ENCODE measurements around the gene EXOC2. TPM values are rescaled to one million over a fixed set of nuclear protein-coding genes. Genes with fewer than 3 reads are reported as not detected.

Gene EXOC2
- total and polyA plus RNA-seq, 7 donors = 5.4 to 23.2 (median 15.3) TPM

GRCh38 chr6:474453-475185 is 218.3 kb downstream of the EXOC2 start:
- Histone ChIP-seq H3K27ac (no peak overlapping the region), H3K27me3 (peaks cover 0 to 4% (median 0%) of the 10 kb centered on the region in 3 donors), H3K4me1 (no peaks in the 10 kb centered on the region), H3K4me3 (no peak overlapping the region), H3K36me3 (no peaks in the 10 kb centered on the region), H3K9me3 (no peaks in the 10 kb centered on the region)
- 40 to 55% methylated on average over 19 of the region's 19 CpGs for whole genome bisulfite sequencing, 2 donors
- intact Hi-C loops (cut with DNase I) = no loop called here
- no peak for DNase-seq
- TF ChIP-seq CTCF (IDR thresholded peaks at IDR 0.05) (no peak), POLR2AphosphoS5 (IDR thresholded peaks at IDR 0.05) (no peak), EP300 (IDR thresholded peaks at IDR 0.05) (no peak), POLR2A (IDR thresholded peaks at IDR 0.05) (no peak)

GRCh38 chr6:473768-474452 is 219.0 kb downstream of the EXOC2 start:
- Histone ChIP-seq H3K4me3 (no peak overlapping the region), H3K9me3 (no peaks in the 10 kb centered on the region), H3K4me1 (no peaks in the 10 kb centered on the region), H3K27ac (no peak overlapping the region), H3K27me3 (peaks cover 0 to 4% (median 0%) of the 10 kb centered on the region in 3 donors), H3K36me3 (no peaks in the 10 kb centered on the region)
- TF ChIP-seq POLR2AphosphoS5 (IDR thresholded peaks at IDR 0.05) = no peak
- no peak for TF ChIP-seq CTCF (IDR thresholded peaks at IDR 0.05)
- TF ChIP-seq POLR2A (IDR thresholded peaks at IDR 0.05) = no peak
- TF ChIP-seq EP300 (IDR thresholded peaks at IDR 0.05) = no peak
- 89 to 90% methylated on average over 27 of the region's 27 CpGs for WGBS, 2 donors
- intact Hi-C loops (cut with DNase I) = no loop called here
- no peak for DNase-seq

- no peak overlapping the region for H3K4me3 ChIP-seq
- no peak for TF ChIP-seq POLR2A (IDR thresholded peaks at IDR 0.05)
- no peak for TF ChIP-seq POLR2AphosphoS5 (IDR thresholded peaks at IDR 0.05)
- no peak for TF ChIP-seq CTCF (IDR thresholded peaks at IDR 0.05)
- TF ChIP-seq EP300 (IDR thresholded peaks at IDR 0.05) = no peak
- intact Hi-C loops (cut with DNase I) = no loop called here
- peaks cover 0 to 4% (median 0%) of the 10 kb centered on the region in 3 donors for H3K27me3 ChIP-seq
- no peaks in the 10 kb centered on the region for H3K4me1 ChIP-seq
- H3K27ac ChIP-seq = no peak overlapping the region
- DNase-seq = no peak
- no peaks in the 10 kb centered on the region for H3K9me3 ChIP-seq
- 77 to 90% methylated on average over 3 of the region's 3 CpGs for WGBS, 2 donors
- H3K36me3 ChIP-seq = no peaks in the 10 kb centered on the region
Observed at GRCh38 chr6:473356-473755, 219.6 kb downstream of the EXOC2 start.

- TF ChIP-seq POLR2AphosphoS5 (IDR thresholded peaks at IDR 0.05) (no peak), POLR2A (IDR thresholded peaks at IDR 0.05) (no peak), EP300 (IDR thresholded peaks at IDR 0.05) (no peak), CTCF (IDR thresholded peaks at IDR 0.05) (no peak)
Observed at GRCh38 chr6:470901-471448, 222.0 kb downstream of the EXOC2 start.

More at GRCh38 chr6:470901-471448, 222.0 kb downstream of the EXOC2 start:
- H3K4me3 ChIP-seq = no peak overlapping the region
- 78 to 88% methylated on average over 16 of the region's 16 CpGs for WGBS, 2 donors
- no peak overlapping the region for H3K27ac ChIP-seq
- intact Hi-C loops (cut with DNase I) = no loop called here
- H3K27me3 ChIP-seq = peaks cover 0 to 4% (median 0%) of the 10 kb centered on the region in 3 donors
- no peaks in the 10 kb centered on the region for H3K9me3 ChIP-seq
- H3K36me3 ChIP-seq = no peaks in the 10 kb centered on the region
- no peak for DNase-seq
- H3K4me1 ChIP-seq = no peaks in the 10 kb centered on the region
